K562 (cell line): ENCODE results near the gene NOC4L.

Experiments used
- E2F5 ChIP-seq: sonication (generic); formaldehyde crosslinking; IDR thresholded peaks from 2 replicates; pipeline ENCODE4 v1.8.0; 2022; ENCODE audit warnings: mild to moderate bottlenecking, missing genetic modification reagents
- ZNF766 ChIP-seq: fragments of 200-800 bp; sonication (Bioruptor generic); conservative IDR thresholded peaks from 2 replicates; pipeline ENCODE4 v1.6.1; 2016; ENCODE audit warnings: missing genetic modification characterization, missing compliant biosample characterization

GRCh38 chr12:132178316-132178715 lies 34.1 kb downstream of the NOC4L start:
- TF ChIP-seq E2F5 (CRISPR knock-in tag) (no peak), ZNF766 (no peak)
